ENCODE measurements around the gene TMEM39B.

DNA sequence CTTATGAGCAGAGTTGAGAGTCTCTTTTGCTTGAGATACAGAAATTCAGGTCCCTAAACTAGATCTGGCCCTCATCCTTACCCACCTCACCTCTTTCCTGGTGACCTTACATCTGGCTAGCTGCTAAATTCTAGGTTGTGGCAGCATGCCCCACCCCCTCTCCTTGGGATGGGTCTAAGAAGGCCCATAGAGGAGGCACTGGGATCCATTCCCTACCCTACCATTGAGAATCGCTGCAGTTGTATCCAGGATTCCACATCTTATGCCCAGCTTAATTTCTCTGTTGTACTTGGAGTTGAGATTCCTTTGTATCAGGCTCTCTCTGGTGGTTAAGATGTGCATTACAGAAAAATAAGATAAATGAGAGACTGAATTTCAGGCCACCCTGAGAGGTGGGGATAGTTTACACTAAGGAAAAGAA lies 9.5 kb upstream of the TMEM39B start:
- no peak for TF ChIP-seq EZH2phosphoT487 (IDR thresholded peaks at IDR 0.05; ENCODE audit: low read length)
- TF ChIP-seq, protein P1, sequence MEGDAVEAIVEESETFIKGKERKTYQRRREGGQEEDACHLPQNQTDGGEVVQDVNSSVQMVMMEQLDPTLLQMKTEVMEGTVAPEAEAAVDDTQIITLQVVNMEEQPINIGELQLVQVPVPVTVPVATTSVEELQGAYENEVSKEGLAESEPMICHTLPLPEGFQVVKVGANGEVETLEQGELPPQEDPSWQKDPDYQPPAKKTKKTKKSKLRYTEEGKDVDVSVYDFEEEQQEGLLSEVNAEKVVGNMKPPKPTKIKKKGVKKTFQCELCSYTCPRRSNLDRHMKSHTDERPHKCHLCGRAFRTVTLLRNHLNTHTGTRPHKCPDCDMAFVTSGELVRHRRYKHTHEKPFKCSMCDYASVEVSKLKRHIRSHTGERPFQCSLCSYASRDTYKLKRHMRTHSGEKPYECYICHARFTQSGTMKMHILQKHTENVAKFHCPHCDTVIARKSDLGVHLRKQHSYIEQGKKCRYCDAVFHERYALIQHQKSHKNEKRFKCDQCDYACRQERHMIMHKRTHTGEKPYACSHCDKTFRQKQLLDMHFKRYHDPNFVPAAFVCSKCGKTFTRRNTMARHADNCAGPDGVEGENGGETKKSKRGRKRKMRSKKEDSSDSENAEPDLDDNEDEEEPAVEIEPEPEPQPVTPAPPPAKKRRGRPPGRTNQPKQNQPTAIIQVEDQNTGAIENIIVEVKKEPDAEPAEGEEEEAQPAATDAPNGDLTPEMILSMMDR (IDR thresholded peaks at IDR 0.05; ENCODE audit: low read length): peak; percentile 60

Data from MM.1S (cell line).